ENCODE results near the gene DEPP1.

DEPP1 gene

GRCh38 chr10:44932517-44933450 is 45.8 kb downstream of the DEPP1 start:
- TF ChIP-seq CTCF (IDR thresholded peaks at IDR 0.05; ENCODE audit: low read depth, low read length, missing control alignments), result peak; percentile 99
- in situ Hi-C loops (cut with HindIII; ENCODE audit: low pct_ligation_motif_present, low sequenced_read_pairs), result no loop called here
- DNase-seq, result peak; percentile 72
- Histone ChIP-seq H3K27ac (no peak overlapping the region), H3K36me3 (replicated peaks) (no peaks in the 10 kb centered on the region), H3K4me3 (ENCODE audit: low read depth, low read length) (no peak overlapping the region), H3K27me3 (replicated peaks) (no peaks in the 10 kb centered on the region)

- no peak for TF ChIP-seq CTCF (IDR thresholded peaks at IDR 0.05; ENCODE audit: low read depth, low read length, missing control alignments)
- no peak for DNase-seq
- H3K36me3 ChIP-seq (replicated peaks), result no peaks in the 10 kb centered on the region
- no peak overlapping the region for H3K27ac ChIP-seq
- in situ Hi-C loops (cut with HindIII; ENCODE audit: low pct_ligation_motif_present, low sequenced_read_pairs), result no loop called here
- no peak overlapping the region for H3K4me3 ChIP-seq (ENCODE audit: low read depth, low read length)
- H3K27me3 ChIP-seq (replicated peaks), result no peaks in the 10 kb centered on the region
Observed at GRCh38 chr10:44931621-44932516, 46.7 kb downstream of the DEPP1 start.

GRCh38 chr10:44930904-44931620 is 47.5 kb downstream of the DEPP1 start:
- Histone ChIP-seq H3K4me3 (ENCODE audit: low read depth, low read length) (no peak overlapping the region), H3K36me3 (replicated peaks) (no peaks in the 10 kb centered on the region), H3K27ac (no peak overlapping the region), H3K27me3 (replicated peaks) (no peaks in the 10 kb centered on the region)
- in situ Hi-C loops (cut with HindIII; ENCODE audit: low pct_ligation_motif_present, low sequenced_read_pairs), result no loop called here
- DNase-seq, result no peak
- TF ChIP-seq CTCF (IDR thresholded peaks at IDR 0.05; ENCODE audit: low read depth, low read length, missing control alignments), result no peak

GRCh38 chr10:44929356-44930255 is 49.0 kb downstream of the DEPP1 start:
- in situ Hi-C loops (cut with HindIII; ENCODE audit: low pct_ligation_motif_present, low sequenced_read_pairs), result no loop called here
- no peak overlapping the region for H3K4me3 ChIP-seq (ENCODE audit: low read depth, low read length)
- no peaks in the 10 kb centered on the region for H3K27me3 ChIP-seq (replicated peaks)
- H3K27ac ChIP-seq, result no peak overlapping the region
- TF ChIP-seq CTCF (IDR thresholded peaks at IDR 0.05; ENCODE audit: low read depth, low read length, missing control alignments), result no peak
- no peak for DNase-seq
- no peaks in the 10 kb centered on the region for H3K36me3 ChIP-seq (replicated peaks)

- H3K27me3 ChIP-seq (replicated peaks), result no peaks in the 10 kb centered on the region
- no peak overlapping the region for H3K4me3 ChIP-seq (ENCODE audit: low read depth, low read length)
- H3K36me3 ChIP-seq (replicated peaks), result no peaks in the 10 kb centered on the region
- DNase-seq, result no peak
- in situ Hi-C loops (cut with HindIII; ENCODE audit: low pct_ligation_motif_present, low sequenced_read_pairs), result no loop called here
- no peak for TF ChIP-seq CTCF (IDR thresholded peaks at IDR 0.05; ENCODE audit: low read depth, low read length, missing control alignments)
- no peak overlapping the region for H3K27ac ChIP-seq
Observed at GRCh38 chr10:44928462-44928861, 50.1 kb downstream of the DEPP1 start.
